Gastrocnemius medialis (tissue), 4 donors: ENCODE data around the gene SNX21.

Source experiments
- CTCF ChIP-seq, 5 experiments: fragments of 450-650 bp in 3 of 5; fragments of 200-600 bp in 2 of 5; sonication (generic) in 2 of 5; IDR thresholded peaks in 4 of 5; conservative IDR thresholded peaks in 1 of 5; 1 replicate in 4 of 5; 2 replicates in 1 of 5; pipeline ENCODE4 v1.5.1; 2016 to 2019; ENCODE audit warnings: antibody characterized with exemption in 5 of 5, mild to moderate bottlenecking in 3 of 5, moderate library complexity in 3 of 5
- POLR2A ChIP-seq, 2 donors: fragments of 450-650 bp; IDR thresholded peaks; one replicate each; pipeline ENCODE4 v1.6.1; 2017; ENCODE audit warnings: antibody characterized with exemption in 2 of 2, mild to moderate bottlenecking in 2 of 2, moderate library complexity in 2 of 2

DNA sequence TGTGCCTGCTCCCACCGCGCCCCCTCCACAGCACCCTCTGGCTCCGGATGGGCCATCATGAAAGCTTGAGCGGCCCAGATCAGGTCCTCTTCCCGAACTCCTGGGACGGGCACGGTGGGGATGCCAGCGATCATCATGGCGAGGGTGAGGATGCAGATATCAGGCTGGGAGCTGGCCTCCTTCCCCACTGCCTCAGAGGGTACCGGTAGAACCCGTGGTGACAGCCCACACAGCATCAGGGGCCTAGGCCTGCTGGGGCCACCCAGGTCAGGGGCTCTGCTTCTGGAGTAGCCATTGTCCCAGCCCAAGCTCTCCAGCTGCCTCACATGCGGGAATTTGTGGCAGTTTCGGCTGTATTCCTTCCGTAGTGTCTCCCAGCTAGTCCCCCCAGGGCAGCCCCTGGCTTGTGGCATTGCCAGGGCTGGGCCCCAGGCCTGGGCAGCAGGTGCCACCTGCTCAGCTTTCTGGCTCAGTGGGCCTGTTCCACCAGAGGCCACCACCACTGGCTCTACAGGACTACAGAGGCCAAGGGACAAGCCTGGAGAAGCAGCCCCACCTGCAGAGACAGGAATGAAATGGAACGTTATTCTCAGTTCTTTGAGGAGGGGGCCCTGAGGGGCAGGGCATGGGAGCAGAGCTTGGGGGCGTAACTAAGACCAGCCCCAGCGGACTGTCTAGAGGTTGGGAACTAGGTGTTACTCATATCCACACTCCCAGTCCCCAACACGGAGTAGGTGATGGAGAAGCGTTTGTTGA, 53.2 kb downstream of the SNX21 start:
- no peak for TF ChIP-seq CTCF (IDR thresholded peaks at IDR 0.05 in 4 of 5, conservative IDR thresholded peaks at IDR 0.05 in 1 of 5)
- no peak for TF ChIP-seq POLR2A (IDR thresholded peaks at IDR 0.05)
